Endodermal cell (in vitro differentiated cells): ENCODE data around the gene FNDC11. TPM values are rescaled to one million over a fixed set of nuclear protein-coding genes. Genes with fewer than 3 reads are reported as not detected.
"Not testable (repeated sequence)": the region's sequence is repeated elsewhere in the genome, so short reads cannot be mapped to it uniquely, and the experiment has no call there.

Source experiments
- DNase-seq: peaks from one replicate; pipeline ENCODE4 v3.0.0-alpha.2; 2017
- H3K27ac ChIP-seq: 2 replicates; pipeline ENCODE4 v1.5.1; 2013; ENCODE audit warnings: mild to moderate bottlenecking, low read depth, low read length, moderate library complexity
- H3K27me3 ChIP-seq: 2 replicates; pipeline ENCODE4 v1.6.1; 2013; ENCODE audit warnings: mild to moderate bottlenecking, low read length, moderate library complexity; ENCODE audit not compliant: insufficient read depth, control insufficient read depth, poor library complexity, severe bottlenecking
- H3K36me3 ChIP-seq: 2 replicates; pipeline ENCODE4 v1.7.0; 2013; ENCODE audit warnings: mild to moderate bottlenecking, low read length, moderate library complexity; ENCODE audit not compliant: control insufficient read depth, insufficient read depth
- H3K4me1 ChIP-seq: one replicate; pipeline ENCODE4 v1.7.0; 2013; ENCODE audit warnings: low read length; ENCODE audit not compliant: control insufficient read depth, insufficient read depth
- H3K4me3 ChIP-seq: 2 replicates; pipeline ENCODE4 v1.5.1; 2013; ENCODE audit warnings: mild to moderate bottlenecking, low read length, moderate library complexity
- H3K9ac ChIP-seq: 2 replicates; pipeline ENCODE4 v1.6.1; 2013; ENCODE audit warnings: mild to moderate bottlenecking, low read length, moderate library complexity; ENCODE audit not compliant: poor library complexity, severe bottlenecking; ENCODE audit errors: extremely low read depth
- H3K9me3 ChIP-seq: 2 replicates; pipeline ENCODE4 v1.6.1; 2013; ENCODE audit warnings: mild to moderate bottlenecking, low read length, moderate library complexity; ENCODE audit not compliant: control insufficient read depth
- H3K27ac Mint-ChIP-seq: 2 replicates; pipeline ENCODE4 v1.8.0; 2020; ENCODE audit warnings: mixed read lengths
- H3K27me3 Mint-ChIP-seq: 2 replicates; pipeline ENCODE4 v1.8.0; 2021; ENCODE audit warnings: mild to moderate bottlenecking, mixed read lengths; ENCODE audit not compliant: insufficient read depth
- H3K36me3 Mint-ChIP-seq: 2 replicates; pipeline ENCODE4 v1.8.0; 2020; ENCODE audit warnings: low read depth, mixed read lengths
- H3K4me1 Mint-ChIP-seq: 2 replicates; pipeline ENCODE4 v1.8.0; 2020; ENCODE audit warnings: mixed read lengths
- H3K4me3 Mint-ChIP-seq: 2 replicates; pipeline ENCODE4 v1.8.0; 2020; ENCODE audit warnings: mild to moderate bottlenecking, moderate library complexity, mixed read lengths
- H3K9me3 Mint-ChIP-seq: 2 replicates; pipeline ENCODE4 v1.8.0; 2020; ENCODE audit warnings: mild to moderate bottlenecking, mixed read lengths
- CTCF ChIP-seq: fragments of 200-600 bp; sonication (generic); conservative IDR thresholded peaks from 2 replicates; pipeline ENCODE4 v1.5.0; 2021; ENCODE audit warnings: antibody characterized with exemption, mild to moderate bottlenecking
- WGBS, 2 experiments: methylation state at CpG; one replicate each; pipeline versions ENCODE4 v1.1.5 to v1.1.7; 2013; ENCODE audit warnings: missing lambda C conversion rate in 2 of 2, mixed read lengths in 1 of 2; ENCODE audit not compliant: insufficient coverage in 1 of 2, insufficient read length in 1 of 2; 5-methylcytosine and 5-hydroxymethylcytosine counted together
- total RNA-seq, 2 donors: library from RNA; stranded (reverse); fragmentation: NEBNext Ultra II Directional in 1 of 2; extraction: Animal tissue kit (Norgen Biotek cat#: 25700) in 1 of 2; gene quantifications; 2 replicates in 1 of 2; 3 replicates in 1 of 2; pipeline ENCODE4 v1.2.1, GENCODE V29; 2021

The FNDC11 gene
- total RNA-seq, 2 donors from 2014 or later, result 1.8 to 2.4 TPM

- DNase-seq, result no peak
- Mint-ChIP-seq H3K4me1 (no peaks in the 10 kb centered on the region), H3K27me3 (no peaks in the 10 kb centered on the region), H3K9me3 (no peaks in the 10 kb centered on the region), H3K27ac (no peak overlapping the region), H3K36me3 (no peaks in the 10 kb centered on the region), H3K4me3 (no peak overlapping the region)
- Histone ChIP-seq H3K27me3 (no peaks in the 10 kb centered on the region), H3K4me3 (no peak overlapping the region), H3K36me3 (no peaks in the 10 kb centered on the region), H3K4me1 (no peaks in the 10 kb centered on the region), H3K9ac (no peak overlapping the region), H3K27ac (no peak overlapping the region), H3K9me3 (no peaks in the 10 kb centered on the region)
- WGBS, 2 experiments, result 94 to 96% methylated on average over 28 to 46 of the region's 46 CpGs
- no peak for TF ChIP-seq CTCF
These were observed 15.3 kb downstream of the FNDC11 start for GRCh38 chr20:63568986-63569949.

- no peak for DNase-seq
- no peak overlapping the region for H3K27ac ChIP-seq
- H3K4me1 Mint-ChIP-seq, result no peaks in the 10 kb centered on the region
- 92 to 96% methylated on average over 14 to 28 of the region's 28 CpGs for WGBS, 2 experiments
- H3K27me3 ChIP-seq, result no peaks in the 10 kb centered on the region
- no peak for TF ChIP-seq CTCF
- H3K4me3 Mint-ChIP-seq, result no peak overlapping the region
- H3K36me3 Mint-ChIP-seq, result no peaks in the 10 kb centered on the region
- no peak overlapping the region for H3K4me3 ChIP-seq
- no peaks in the 10 kb centered on the region for H3K4me1 ChIP-seq
- no peaks in the 10 kb centered on the region for H3K9me3 Mint-ChIP-seq
- H3K27me3 Mint-ChIP-seq, result no peaks in the 10 kb centered on the region
- H3K27ac Mint-ChIP-seq, result no peak overlapping the region
- H3K9me3 ChIP-seq, result no peaks in the 10 kb centered on the region
- no peaks in the 10 kb centered on the region for H3K36me3 ChIP-seq
- no peak overlapping the region for H3K9ac ChIP-seq
These were observed 16.5 kb downstream of the FNDC11 start for GRCh38 chr20:63570281-63571086.

- H3K4me3 Mint-ChIP-seq, H3K9ac ChIP-seq: not testable (repeated sequence)
- WGBS, 2 experiments, result 90% methylated on average over 3 of the region's 11 CpGs; no CpG with 5 or more reads in 1 of the 2 experiments
These were observed 17.1 kb downstream of the FNDC11 start for GRCh38 chr20:63571087-63571478.

More at GRCh38 chr20:63571087-63571478, 17.1 kb downstream of the FNDC11 start:
- H3K4me1 ChIP-seq, H3K36me3 ChIP-seq, H3K4me1 Mint-ChIP-seq, H3K27ac ChIP-seq, H3K36me3 Mint-ChIP-seq, H3K9me3 ChIP-seq, H3K27me3 ChIP-seq, H3K4me3 ChIP-seq, H3K27me3 Mint-ChIP-seq, H3K9me3 Mint-ChIP-seq, DNase-seq, H3K27ac Mint-ChIP-seq: not testable (repeated sequence)
